Posterior cingulate gyrus (tissue), 11 donors: ENCODE measurements around the gene CLCA2.

Experiments
- DNase-seq, 10 donors: peaks; one replicate each; pipeline versions ENCODE4 v3.0.0 to v3.0.0-alpha.2; 2020 to 2021; ENCODE audit warnings: mixed read lengths in 3 of 10
- intact Hi-C: fragments of 100-400 bp; cut with DNase I; formaldehyde crosslinking; loops from one replicate; pipeline ENCODE4 v1.15.1; 2023

Gene CLCA2

DNA sequence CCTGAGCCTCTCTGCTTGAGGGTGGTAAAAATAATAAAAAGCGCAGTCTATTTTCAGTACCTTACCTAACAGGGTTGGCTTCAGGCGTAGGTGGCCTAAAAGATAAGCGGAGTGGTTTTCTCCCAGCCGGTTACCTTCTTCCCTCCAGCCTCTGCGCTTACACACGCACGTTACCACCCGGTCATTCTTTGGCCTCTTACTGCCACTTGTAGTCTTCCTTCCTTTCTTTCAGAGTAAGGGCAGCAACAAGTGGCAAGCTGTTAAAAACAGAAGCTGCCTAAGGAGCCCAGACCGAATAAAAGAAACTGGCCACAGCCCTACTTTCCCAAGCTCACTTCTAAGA, 80.1 kb downstream of the CLCA2 start:
- DNase-seq: no peak
- intact Hi-C loops: no loop called here

GRCh38 chr1:86504895-86505563, 81.1 kb downstream of the CLCA2 start:
- intact Hi-C loops: no loop called here
- DNase-seq: no peak

GRCh38 chr1:86505564-86505902, 81.6 kb downstream of the CLCA2 start:
- intact Hi-C loops: no loop called here
- DNase-seq: no peak
